Kidney (tissue), 14 donors: Measurements from ENCODE around the gene CLEC18A. TPM values are rescaled to one million over a fixed set of nuclear protein-coding genes. Genes with fewer than 3 reads are reported as not detected.

Source experiments
- DNase-seq, 5 donors: peaks; one replicate each; pipeline ENCODE4 v3.0.0-alpha.2; 2013 to 2020
- FAIRE-seq: peaks from 2 replicates; lab custom pipeline; 2012; peaks lifted over from hg19 to GRCh38; lab: Jason Lieb, UNC
- H3K27ac ChIP-seq, 2 donors: one replicate each; pipeline ENCODE4 v1.7.0; 2013; ENCODE audit warnings: low read depth in 2 of 2, low read length in 2 of 2, inconsistent platforms in 1 of 2
- H3K27me3 ChIP-seq: one replicate; pipeline ENCODE4 v1.7.1; 2013; ENCODE audit warnings: low read length, inconsistent platforms; ENCODE audit not compliant: control insufficient read depth, insufficient read depth
- H3K36me3 ChIP-seq, 3 donors: one replicate each; pipeline versions ENCODE4 v1.7.0 to v1.7.1; 2013; ENCODE audit warnings: low read length in 3 of 3, control low read depth in 1 of 3, inconsistent platforms in 1 of 3; ENCODE audit not compliant: insufficient read depth in 3 of 3, control insufficient read depth in 2 of 3
- H3K4me1 ChIP-seq, 3 donors: one replicate each; pipeline versions ENCODE4 v1.7.0 to v1.7.1; 2013; ENCODE audit warnings: low read length in 3 of 3, inconsistent platforms in 1 of 3, low read depth in 1 of 3; ENCODE audit not compliant: control insufficient read depth in 2 of 3, insufficient read depth in 2 of 3
- H3K4me3 ChIP-seq, 3 donors: one replicate each; pipeline versions ENCODE4 v1.7.0 to v1.8.1; 2013; ENCODE audit warnings: low read length in 3 of 3, control low read depth in 1 of 3, inconsistent platforms in 1 of 3
- H3K9ac ChIP-seq, 3 donors: one replicate each; pipeline versions ENCODE4 v1.7.0 to v1.7.1; 2013; ENCODE audit warnings: low read length in 3 of 3, control low read depth in 1 of 3, inconsistent platforms in 1 of 3
- H3K9me3 ChIP-seq, 3 donors: one replicate each; pipeline versions ENCODE4 v1.7.0 to v1.7.1; 2013; ENCODE audit warnings: low read length in 3 of 3, control low read depth in 1 of 3, inconsistent platforms in 1 of 3; ENCODE audit not compliant: control insufficient read depth in 2 of 3, insufficient read depth in 1 of 3
- intact Hi-C: fragments of 100-400 bp; cut with DNase I; formaldehyde crosslinking; loops from one replicate; pipeline ENCODE4 v1.11.1; 2022
- polyA plus RNA-seq: library from polyadenylated mRNA; stranded (reverse); fragments of 350-450 nt; fragmentation: Illumina TruSeq; extraction: RNeasy Lipid Tissue Mini Kit (QIAGEN cat#74804); gene quantifications from one replicate; pipeline ENCODE4 v1.2.3, GENCODE V29; 2014; ENCODE audit warnings: low read depth, low replicate concordance; ENCODE audit not compliant: insufficient read depth
- total RNA-seq: library from RNA; stranded (reverse); fragmentation: NEBNext Ultra II Directional; extraction: Animal tissue kit (Norgen Biotek cat#: 25700); gene quantifications from one replicate; pipeline ENCODE4 v1.2.1, GENCODE V29; 2021
- TF ChIP-seq, protein P1 (sequence below): IDR thresholded peaks from 3 replicates; pipeline ENCODE4 v1.5.1; 2012; ENCODE audit warnings: mild to moderate bottlenecking, moderate library complexity, borderline replicate concordance; ENCODE audit not compliant: insufficient read depth; ENCODE audit errors: extremely low read depth
- donor health status: control.
- donor health status: control.
- donor health status: control.
- donor health status: control.
- donor health status: control.
- donor health status: DM: yes; HTN: yes; CAD: no.
- donor health status: Normal renal cell carcinoma (clear cell type).

Gene CLEC18A
- total and polyA plus RNA-seq, 2 donors from 2014 or later: 0.85 to 87.7 TPM

DNA sequence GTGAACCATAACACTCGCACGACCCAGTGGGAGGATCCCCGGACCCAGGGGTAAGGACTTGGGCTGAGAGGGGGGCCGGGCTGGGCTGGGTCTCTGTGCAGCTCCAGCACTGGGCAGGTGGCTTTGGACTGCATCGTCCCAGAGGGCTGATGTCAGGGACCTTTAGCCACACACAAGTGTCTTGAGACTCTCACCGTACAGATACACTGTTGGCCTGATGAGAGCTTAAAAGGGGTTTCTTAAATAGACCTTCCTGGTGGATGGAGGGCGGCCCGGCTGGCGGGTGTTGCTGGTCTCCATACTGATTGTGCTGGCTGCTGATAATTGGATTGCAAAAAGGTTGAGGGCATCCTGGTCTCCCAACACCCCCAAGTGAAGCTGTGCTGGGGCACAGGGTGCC lies 21.7 kb upstream of the CLEC18A start:
- DNase-seq (no peak), FAIRE-seq (no peak)
- Histone ChIP-seq H3K27ac (no peak overlapping the region), H3K9me3 (no peaks in the 10 kb centered on the region), H3K27me3 (no peaks in the 10 kb centered on the region), H3K36me3 (peaks cover 0 to 47% (median 19%) of the 10 kb centered on the region in 3 donors), H3K4me1 (peaks cover 3 to 12% (median 3%) of the 10 kb centered on the region in 3 donors), H3K4me3 (no peak overlapping the region), H3K9ac (no peak overlapping the region)
- TF ChIP-seq, protein P1, sequence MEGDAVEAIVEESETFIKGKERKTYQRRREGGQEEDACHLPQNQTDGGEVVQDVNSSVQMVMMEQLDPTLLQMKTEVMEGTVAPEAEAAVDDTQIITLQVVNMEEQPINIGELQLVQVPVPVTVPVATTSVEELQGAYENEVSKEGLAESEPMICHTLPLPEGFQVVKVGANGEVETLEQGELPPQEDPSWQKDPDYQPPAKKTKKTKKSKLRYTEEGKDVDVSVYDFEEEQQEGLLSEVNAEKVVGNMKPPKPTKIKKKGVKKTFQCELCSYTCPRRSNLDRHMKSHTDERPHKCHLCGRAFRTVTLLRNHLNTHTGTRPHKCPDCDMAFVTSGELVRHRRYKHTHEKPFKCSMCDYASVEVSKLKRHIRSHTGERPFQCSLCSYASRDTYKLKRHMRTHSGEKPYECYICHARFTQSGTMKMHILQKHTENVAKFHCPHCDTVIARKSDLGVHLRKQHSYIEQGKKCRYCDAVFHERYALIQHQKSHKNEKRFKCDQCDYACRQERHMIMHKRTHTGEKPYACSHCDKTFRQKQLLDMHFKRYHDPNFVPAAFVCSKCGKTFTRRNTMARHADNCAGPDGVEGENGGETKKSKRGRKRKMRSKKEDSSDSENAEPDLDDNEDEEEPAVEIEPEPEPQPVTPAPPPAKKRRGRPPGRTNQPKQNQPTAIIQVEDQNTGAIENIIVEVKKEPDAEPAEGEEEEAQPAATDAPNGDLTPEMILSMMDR: no peak
- intact Hi-C loops: no loop called here

DNA sequence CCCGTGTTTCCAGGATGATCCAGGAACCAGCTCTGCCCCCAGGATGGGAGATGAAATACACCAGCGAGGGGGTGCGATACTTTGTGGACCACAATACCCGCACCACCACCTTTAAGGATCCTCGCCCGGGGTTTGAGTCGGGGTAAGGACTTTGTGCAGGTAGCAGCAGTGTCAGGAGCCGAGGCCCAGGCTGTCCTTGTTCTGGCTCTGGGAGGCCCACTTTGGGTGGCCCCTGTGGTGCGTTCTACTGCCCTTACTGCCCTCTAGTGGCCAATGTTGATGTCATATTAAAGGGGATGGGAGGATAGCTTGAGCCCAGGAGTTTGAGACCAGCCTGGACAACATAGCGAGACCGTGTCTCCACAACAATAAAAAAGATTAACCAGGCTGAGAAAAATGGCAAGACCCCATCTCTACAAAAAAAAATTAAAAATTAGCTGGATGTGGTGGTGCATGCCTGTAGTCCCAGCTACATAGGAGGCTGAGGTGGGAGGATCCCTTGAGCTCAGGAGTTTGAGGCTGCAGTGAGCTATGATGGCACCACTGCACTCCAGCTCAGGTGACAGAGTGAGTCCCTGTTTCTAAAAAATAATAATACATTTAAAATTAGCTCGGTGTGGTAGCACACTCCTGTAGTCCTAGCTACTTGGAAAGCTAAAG lies 20.9 kb upstream of the CLEC18A start:
- DNase-seq (peak in 4 of 5 donors; percentile 61 to 84 (median 68)), FAIRE-seq (no peak)
- no peaks in the 10 kb centered on the region for H3K27me3 ChIP-seq
- H3K9me3 ChIP-seq: no peaks in the 10 kb centered on the region
- H3K4me3 ChIP-seq: no peak overlapping the region
- TF ChIP-seq, protein P1: peak; percentile 68
- H3K36me3 ChIP-seq: peaks cover 0 to 53% (median 22%) of the 10 kb centered on the region in 3 donors
- intact Hi-C loops: loop anchor here (10.0 kb wide), 1 partner anchor 135 kb away; no protein-coding TSS in a partner anchor
- H3K4me1 ChIP-seq: peaks cover 2 to 11% (median 3%) of the 10 kb centered on the region in 3 donors
- H3K9ac ChIP-seq: no peak overlapping the region
- no peak overlapping the region for H3K27ac ChIP-seq

DNA sequence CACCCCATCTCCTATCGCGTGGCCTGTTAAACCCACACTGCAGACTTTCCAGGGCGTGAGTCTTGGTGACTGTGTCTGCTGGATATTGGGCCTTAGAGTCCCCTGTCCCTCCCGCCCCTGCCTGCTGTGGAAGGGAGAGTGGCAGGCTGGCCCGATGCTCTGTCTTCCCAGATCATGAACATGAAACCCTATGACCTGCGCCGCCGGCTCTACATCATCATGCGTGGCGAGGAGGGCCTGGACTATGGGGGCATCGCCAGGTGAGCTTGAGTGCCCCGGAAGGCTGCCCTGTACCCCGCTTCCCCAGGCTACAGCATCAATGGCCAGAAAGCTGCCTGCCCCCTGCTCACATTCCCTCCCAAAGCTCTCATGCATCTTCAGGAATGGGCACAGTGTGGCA lies 19.5 kb upstream of the CLEC18A start:
- no peak for DNase-seq

More for the DNA sequence above, 19.5 kb upstream of the CLEC18A start:
- FAIRE-seq: no peak
- Histone ChIP-seq H3K4me3 (no peak overlapping the region), H3K9me3 (no peaks in the 10 kb centered on the region), H3K27me3 (no peaks in the 10 kb centered on the region), H3K27ac (no peak overlapping the region), H3K4me1 (peaks cover 0 to 3% (median 2%) of the 10 kb centered on the region in 3 donors), H3K9ac (no peak overlapping the region), H3K36me3 (peaks cover 0 to 67% (median 36%) of the 10 kb centered on the region in 3 donors)
- intact Hi-C loops: loop anchor here (10.0 kb wide), 1 partner anchor 137 kb away; no protein-coding TSS in a partner anchor
- TF ChIP-seq, protein P1: no peak
